SK-N-MC (cell line): ENCODE results near the gene HP1BP3.

ENCODE experiments used
- EZH2 ChIP-seq: fragments of 200-600 bp; sonication (generic); IDR thresholded peaks from one replicate; pipeline ENCODE4 v1.6.1; 2017; ENCODE audit warnings: antibody characterized with exemption
- FOXP2 ChIP-seq: optimal IDR thresholded peaks from 2 replicates; pipeline ENCODE3; 2011; ENCODE audit warnings: mild to moderate bottlenecking, moderate library complexity; ENCODE audit not compliant: insufficient read depth; ENCODE audit errors: extremely low read length, control extremely low read depth
- POLR2AphosphoS5 ChIP-seq: IDR thresholded peaks from 2 replicates; pipeline ENCODE4 v1.6.1; 2012; ENCODE audit warnings: mild to moderate bottlenecking, low read depth, low read length, borderline replicate concordance

DNA sequence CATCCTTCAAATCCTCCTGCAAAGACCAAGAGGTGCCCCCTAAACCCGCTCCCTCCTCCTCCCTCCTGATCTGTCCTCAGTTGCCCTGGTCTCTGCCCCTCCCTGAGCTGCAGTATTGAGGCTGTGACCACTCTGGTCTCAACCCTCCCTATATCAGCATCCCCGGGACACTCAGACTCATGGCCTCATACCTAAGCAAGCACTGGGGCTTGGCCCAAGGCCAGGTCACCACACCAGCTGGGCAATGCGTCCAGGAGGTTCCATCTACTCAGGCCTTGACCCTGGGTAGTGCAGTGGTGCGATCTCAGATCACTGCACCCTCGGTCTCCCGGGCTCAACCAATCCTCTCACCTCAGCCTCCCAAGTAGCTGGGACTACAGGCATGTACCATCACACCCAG is 79.0 kb downstream of the HP1BP3 start:
- TF ChIP-seq POLR2AphosphoS5 (no peak), EZH2 (no peak), FOXP2 (no peak)
